GM18499 (cell line): ENCODE data around the gene SEPTIN1.

ENCODE experiments used
- ATAC-seq: cut with Tn5 transposase; IDR thresholded peaks from one replicate; pipeline ENCODE4 v1.9.1; 2021; ENCODE audit warnings: moderate number of reproducible peaks; ENCODE audit not compliant: insufficient read depth, unreplicated experiment

SEPTIN1 gene

GRCh38 chr16:30377812-30378235 is 4.5 kb downstream of the SEPTIN1 start:
- ATAC-seq = peak; percentile 16

- no peak for ATAC-seq
Observed at GRCh38 chr16:30377050-30377811, 5.1 kb downstream of the SEPTIN1 start.

DNA sequence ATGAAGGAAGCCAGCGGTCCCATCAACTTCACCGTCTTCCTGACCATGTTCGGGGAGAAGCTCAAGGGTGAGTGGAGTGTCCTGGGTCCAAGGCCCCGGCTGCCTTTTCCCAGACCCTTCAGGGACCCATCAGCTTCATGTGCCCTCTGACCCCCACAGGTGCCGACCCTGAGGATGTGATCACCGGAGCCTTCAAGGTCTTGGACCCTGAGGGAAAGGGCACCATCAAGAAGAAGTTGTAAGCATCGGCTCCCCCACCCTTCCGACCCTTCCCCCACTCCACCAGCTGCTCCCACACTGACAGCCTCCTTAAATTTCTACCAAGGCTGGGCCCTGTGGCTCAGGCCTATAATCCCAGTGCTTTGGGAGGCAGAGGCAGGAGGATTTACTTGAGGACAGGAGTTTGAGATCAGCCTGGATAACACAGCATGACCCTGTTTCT is 5.9 kb downstream of the SEPTIN1 start:
- ATAC-seq = no peak

GRCh38 chr16:30375864-30376263 is 6.5 kb downstream of the SEPTIN1 start:
- ATAC-seq = no peak

DNA sequence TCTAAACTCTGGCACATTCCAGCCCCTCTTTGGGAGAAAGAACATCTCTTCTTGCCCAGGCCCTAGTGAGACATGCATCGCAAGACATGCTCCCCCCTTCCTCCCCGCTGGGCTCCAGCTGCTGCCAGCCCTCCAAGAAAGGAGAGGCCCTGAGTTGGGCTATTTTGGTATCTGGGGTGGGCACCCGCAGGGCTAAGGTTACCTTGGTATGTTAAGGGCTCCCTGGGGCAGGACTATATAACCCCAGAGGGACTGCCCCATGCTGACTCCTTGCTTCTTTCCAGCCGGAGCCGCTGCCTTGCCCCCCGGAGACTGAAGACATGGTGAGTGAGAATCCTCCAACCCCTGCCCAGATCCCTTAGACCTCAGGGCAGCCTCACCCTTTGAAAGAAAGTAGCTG is 7.8 kb downstream of the SEPTIN1 start, which contains the start of gene MYL11:
MYL11 (plus strand) TSS at position 265 of the 400 bp plus-strand sequence; CDS start at position 321, 56 bp downstream.
- no peak for ATAC-seq

DNA sequence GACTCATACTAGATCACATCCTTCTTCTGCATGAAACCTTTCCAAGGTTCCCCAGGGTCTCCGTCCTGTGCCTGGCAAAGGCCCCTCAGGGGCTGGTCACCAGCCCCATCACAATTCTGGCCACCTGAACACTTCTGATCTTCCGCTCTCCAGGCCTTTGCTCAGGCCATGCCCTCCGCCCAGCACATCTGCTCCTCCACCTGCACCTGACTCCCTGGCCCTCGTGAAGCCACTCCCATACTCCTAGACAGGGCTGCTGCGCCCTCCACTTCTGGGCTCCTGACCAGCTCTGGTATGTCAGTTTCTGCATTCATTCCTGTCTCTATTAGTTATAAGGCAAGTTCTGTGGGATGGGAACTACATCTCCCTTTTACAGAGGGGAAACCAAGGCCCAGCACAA is 9.6 kb downstream of the SEPTIN1 start:
- ATAC-seq = no peak

- ATAC-seq = no peak
Observed at GRCh38 chr16:30372038-30372712, 10.2 kb downstream of the SEPTIN1 start.

- ATAC-seq = no peak
Observed at GRCh38 chr16:30371248-30371816, 11.0 kb downstream of the SEPTIN1 start.

DNA sequence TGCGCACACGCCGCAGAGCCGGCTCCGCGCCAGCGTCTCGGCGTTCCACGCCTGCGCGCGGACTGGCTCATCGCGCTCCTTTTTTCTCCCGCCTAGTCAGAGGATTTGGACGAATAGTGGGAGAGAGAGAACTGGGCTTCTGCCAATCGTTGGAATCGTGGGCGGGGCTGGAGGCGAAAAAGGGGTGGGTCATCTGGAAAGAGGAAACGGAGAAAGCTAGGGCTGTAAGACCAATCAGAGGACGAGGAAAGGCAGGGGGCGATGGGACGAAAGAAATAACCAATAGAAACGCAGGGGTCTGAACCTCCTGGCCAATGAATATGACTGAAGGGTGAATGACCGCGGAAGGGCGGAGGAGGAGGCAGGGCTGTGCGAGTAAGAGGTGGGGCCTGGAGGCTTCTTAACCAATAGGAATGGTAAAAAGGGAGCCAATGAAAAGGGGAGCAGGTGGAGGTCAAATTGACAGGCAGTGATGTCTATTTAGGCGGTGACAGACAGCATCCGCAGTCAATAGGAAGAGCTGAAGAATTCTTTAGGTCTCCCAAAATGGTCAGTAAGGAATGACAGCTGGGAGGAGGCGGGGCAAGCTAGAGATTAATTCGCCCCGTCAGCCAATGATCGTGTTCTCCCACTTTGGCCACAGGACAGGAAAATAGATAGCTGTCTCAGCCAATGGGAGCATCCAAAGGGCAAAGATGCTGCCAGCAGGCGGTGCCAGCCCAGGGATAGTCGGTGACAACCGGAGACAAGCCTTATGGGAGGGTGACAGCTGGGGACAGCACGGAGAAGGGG is 11.7 kb downstream of the SEPTIN1 start, which contains the start of gene TBC1D10B:
TBC1D10B (minus strand) TSS at position 39 of the 792 bp plus-strand sequence. CDS start 311 bp downstream, outside the sequence.
- peak; percentile 75 for ATAC-seq

- no peak for ATAC-seq
Observed at GRCh38 chr16:30369938-30370455, 12.4 kb downstream of the SEPTIN1 start.

DNA sequence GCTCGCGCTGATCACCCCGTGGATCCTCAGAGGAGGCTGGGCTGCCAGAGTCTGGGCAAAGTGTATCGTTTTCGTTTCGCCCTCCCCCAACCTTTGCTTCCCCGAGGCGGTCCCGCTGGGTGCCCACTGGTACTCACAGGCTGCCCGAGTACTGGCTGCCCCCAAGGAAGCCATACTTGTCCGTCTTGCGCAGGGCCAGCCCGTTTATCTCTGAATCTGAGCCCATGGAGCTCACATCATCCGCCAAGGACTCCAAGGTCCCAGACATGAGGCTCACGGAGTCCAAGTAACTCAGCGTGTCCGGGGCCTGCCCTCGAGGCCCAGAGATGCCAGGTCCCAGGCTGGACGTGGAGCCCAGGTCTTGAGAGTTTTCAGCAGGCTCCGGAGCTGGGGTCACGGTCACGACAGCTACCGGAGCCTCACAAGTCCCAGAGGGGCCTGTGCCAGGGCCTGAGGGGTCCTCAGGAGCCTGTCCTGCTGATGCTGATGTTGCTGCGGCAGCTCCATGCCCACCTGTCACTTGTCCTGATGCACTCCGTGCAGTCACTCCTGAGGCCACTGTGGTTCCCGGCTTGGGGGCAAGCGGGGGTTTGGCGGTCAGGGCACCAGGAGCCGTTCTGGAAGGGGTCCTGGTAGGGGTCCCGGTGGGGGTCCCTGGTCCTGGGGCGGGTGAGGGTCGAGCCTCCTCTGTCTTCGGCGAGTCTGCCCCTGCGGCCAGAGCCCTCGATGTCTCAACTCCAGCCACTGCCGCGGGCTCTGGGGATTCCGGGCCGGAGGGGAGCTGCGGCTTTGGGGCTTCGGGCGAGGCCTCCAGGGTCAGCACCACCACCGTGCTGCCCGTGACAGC is 13.0 kb downstream of the SEPTIN1 start:
- ATAC-seq = no peak

- no peak for ATAC-seq
Observed at GRCh38 chr16:30368792-30369090, 13.6 kb downstream of the SEPTIN1 start.

- ATAC-seq = no peak
Observed at GRCh38 chr16:30368122-30368791, 14.1 kb downstream of the SEPTIN1 start.

GRCh38 chr16:30367349-30368009 is 14.9 kb downstream of the SEPTIN1 start:
- no peak for ATAC-seq

GRCh38 chr16:30366511-30366910 is 15.8 kb downstream of the SEPTIN1 start:
- ATAC-seq = no peak

- ATAC-seq = no peak
Observed at GRCh38 chr16:30365200-30365599, 17.2 kb downstream of the SEPTIN1 start.

GRCh38 chr16:30361180-30361579 is 21.2 kb downstream of the SEPTIN1 start:
- no peak for ATAC-seq

GRCh38 chr16:30359871-30360170 is 22.5 kb downstream of the SEPTIN1 start:
- ATAC-seq = no peak
